Vagina (tissue), 2 donors: ENCODE measurements around the gene ST6GAL2.

Source experiments
- POLR2A ChIP-seq, 2 donors: fragments of 450-650 bp; IDR thresholded peaks; one replicate each; pipeline ENCODE4 v1.6.1; 2017; ENCODE audit warnings: antibody characterized with exemption in 2 of 2, mild to moderate bottlenecking in 2 of 2, moderate library complexity in 2 of 2
- POLR2AphosphoS5 ChIP-seq, 2 donors: sonication (generic); formaldehyde crosslinking; IDR thresholded peaks; one replicate each; pipeline ENCODE4 v1.9.0; 2017; ENCODE audit warnings: antibody characterized with exemption in 2 of 2, mild to moderate bottlenecking in 2 of 2, low read depth in 1 of 2; ENCODE audit not compliant: insufficient read depth in 1 of 2
- TF ChIP-seq, protein P1 (sequence below), 3 experiments: fragments of 450-650 bp in 2 of 3; fragments of 200-600 bp in 1 of 3; sonication (generic) in 1 of 3; IDR thresholded peaks; one replicate each; pipeline ENCODE4 v1.5.1; 2017 to 2019; ENCODE audit warnings: antibody characterized with exemption in 3 of 3, mild to moderate bottlenecking in 2 of 3, moderate library complexity in 2 of 3

DNA sequence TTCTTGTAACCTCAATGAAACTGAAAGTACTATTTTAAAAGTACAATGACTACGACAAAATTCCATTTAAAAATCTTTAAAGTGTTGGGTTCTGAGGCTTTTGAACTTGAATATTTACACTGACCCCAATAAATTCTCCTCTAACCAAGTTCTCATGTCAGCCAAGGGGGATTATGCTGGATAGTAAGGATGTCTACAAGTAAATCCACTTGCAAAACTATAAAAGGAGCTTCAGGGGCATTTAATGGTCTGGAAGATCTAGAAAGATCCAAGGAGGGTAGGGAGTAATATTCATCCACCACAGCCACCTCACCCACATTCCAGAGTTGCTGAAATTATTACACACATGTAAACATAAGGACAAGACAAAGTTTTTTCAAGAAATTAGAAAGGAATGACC, 81.8 kb downstream of the ST6GAL2 start:
- TF ChIP-seq POLR2A (IDR thresholded peaks at IDR 0.05), result no peak
- TF ChIP-seq POLR2AphosphoS5 (IDR thresholded peaks at IDR 0.05; ENCODE audit: insufficient read depth in 1 of 2, low read depth in 1 of 2), result no peak
- TF ChIP-seq, protein P1, sequence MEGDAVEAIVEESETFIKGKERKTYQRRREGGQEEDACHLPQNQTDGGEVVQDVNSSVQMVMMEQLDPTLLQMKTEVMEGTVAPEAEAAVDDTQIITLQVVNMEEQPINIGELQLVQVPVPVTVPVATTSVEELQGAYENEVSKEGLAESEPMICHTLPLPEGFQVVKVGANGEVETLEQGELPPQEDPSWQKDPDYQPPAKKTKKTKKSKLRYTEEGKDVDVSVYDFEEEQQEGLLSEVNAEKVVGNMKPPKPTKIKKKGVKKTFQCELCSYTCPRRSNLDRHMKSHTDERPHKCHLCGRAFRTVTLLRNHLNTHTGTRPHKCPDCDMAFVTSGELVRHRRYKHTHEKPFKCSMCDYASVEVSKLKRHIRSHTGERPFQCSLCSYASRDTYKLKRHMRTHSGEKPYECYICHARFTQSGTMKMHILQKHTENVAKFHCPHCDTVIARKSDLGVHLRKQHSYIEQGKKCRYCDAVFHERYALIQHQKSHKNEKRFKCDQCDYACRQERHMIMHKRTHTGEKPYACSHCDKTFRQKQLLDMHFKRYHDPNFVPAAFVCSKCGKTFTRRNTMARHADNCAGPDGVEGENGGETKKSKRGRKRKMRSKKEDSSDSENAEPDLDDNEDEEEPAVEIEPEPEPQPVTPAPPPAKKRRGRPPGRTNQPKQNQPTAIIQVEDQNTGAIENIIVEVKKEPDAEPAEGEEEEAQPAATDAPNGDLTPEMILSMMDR (IDR thresholded peaks at IDR 0.05), result no peak
